ENCODE data around the gene RAB31.

The RAB31 gene

GRCh38 chr18:9756271-9756932 is 48.3 kb downstream of the RAB31 start:
- no peak for DNase-seq
- H3K27me3 ChIP-seq (ENCODE audit: insufficient read depth, low read depth, severe bottlenecking), result no peaks in the 10 kb centered on the region
- no peak overlapping the region for H3K27ac ChIP-seq
- no peaks in the 10 kb centered on the region for H3K36me3 ChIP-seq
- no peaks in the 10 kb centered on the region for H3K9me3 ChIP-seq (ENCODE audit: severe bottlenecking)
- H3K4me3 ChIP-seq (ENCODE audit: low read depth, low read length), result no peak overlapping the region
- TF ChIP-seq, protein P1, sequence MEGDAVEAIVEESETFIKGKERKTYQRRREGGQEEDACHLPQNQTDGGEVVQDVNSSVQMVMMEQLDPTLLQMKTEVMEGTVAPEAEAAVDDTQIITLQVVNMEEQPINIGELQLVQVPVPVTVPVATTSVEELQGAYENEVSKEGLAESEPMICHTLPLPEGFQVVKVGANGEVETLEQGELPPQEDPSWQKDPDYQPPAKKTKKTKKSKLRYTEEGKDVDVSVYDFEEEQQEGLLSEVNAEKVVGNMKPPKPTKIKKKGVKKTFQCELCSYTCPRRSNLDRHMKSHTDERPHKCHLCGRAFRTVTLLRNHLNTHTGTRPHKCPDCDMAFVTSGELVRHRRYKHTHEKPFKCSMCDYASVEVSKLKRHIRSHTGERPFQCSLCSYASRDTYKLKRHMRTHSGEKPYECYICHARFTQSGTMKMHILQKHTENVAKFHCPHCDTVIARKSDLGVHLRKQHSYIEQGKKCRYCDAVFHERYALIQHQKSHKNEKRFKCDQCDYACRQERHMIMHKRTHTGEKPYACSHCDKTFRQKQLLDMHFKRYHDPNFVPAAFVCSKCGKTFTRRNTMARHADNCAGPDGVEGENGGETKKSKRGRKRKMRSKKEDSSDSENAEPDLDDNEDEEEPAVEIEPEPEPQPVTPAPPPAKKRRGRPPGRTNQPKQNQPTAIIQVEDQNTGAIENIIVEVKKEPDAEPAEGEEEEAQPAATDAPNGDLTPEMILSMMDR (IDR thresholded peaks at IDR 0.05; ENCODE audit: low read depth, low read length), result no peak

DNA sequence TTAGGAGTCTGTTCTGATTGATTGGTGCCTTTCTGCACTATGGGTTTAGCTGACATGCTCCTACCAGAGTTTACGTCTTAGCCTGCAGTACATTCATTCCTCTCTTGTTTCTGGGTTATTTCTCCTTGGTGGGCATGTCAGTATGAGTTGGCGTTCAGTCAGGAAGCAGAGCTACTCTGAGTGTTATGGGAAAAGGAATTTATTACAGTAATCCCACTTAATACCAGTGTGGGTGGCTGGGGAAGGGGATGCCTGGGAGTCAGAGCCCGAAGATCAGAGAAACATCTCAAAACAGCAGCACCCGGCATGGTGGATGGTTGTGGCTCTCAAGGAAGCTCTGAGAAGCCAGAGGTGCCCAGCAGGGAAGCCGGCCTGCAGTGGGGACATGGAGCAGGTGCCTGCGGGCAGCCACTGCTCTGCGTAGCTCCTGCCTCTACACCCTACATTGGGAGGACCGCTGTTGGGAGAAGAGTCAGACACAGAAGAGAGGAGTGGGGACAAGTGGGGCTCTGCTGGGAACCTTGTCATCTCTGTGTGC is 48.9 kb downstream of the RAB31 start:
- TF ChIP-seq, protein P1 (IDR thresholded peaks at IDR 0.05; ENCODE audit: low read depth, low read length), result no peak
- Histone ChIP-seq H3K4me3 (ENCODE audit: low read depth, low read length) (no peak overlapping the region), H3K27me3 (ENCODE audit: insufficient read depth, low read depth, severe bottlenecking) (no peaks in the 10 kb centered on the region), H3K36me3 (no peaks in the 10 kb centered on the region), H3K9me3 (ENCODE audit: severe bottlenecking) (no peaks in the 10 kb centered on the region), H3K27ac (no peak overlapping the region)
- no peak for DNase-seq

DNA sequence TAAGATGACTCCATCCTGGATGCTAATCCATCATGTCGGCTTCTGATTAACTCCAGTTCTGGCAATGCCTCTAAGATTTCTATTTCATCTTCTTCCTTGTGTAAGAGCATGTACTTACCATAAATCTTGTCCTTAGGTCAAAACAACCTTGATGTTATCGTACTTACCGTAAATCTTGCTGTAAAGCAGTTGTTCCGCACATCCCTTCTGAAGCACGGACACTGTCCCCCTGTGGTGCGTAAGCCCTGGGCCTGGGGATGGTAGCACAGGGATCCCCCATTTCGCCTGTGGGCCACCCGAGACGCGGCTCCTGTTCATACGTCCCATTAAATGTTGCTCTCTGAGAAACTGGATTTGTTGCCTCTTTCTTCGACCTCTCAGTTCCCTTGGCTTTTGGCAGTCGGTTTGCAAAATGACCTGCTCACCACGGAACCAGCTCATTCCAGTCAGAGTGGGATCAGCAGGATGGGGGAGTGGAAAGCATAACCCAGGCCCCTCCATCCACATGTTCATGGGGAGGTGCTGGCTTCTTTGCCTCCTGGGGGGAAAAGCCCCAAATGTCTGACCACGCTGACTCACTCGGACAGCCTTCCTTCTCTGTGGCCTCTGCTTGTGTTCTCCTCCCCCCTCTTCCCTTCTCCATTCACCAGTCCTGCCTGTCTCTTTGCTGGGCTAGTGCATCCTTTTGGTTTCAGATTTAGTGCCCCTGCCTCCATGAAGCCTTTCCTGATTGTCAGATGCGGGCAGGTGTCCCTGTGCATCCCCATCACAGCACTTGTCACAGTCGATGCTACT is 49.9 kb downstream of the RAB31 start:
- TF ChIP-seq, protein P1 (IDR thresholded peaks at IDR 0.05; ENCODE audit: low read depth, low read length), result no peak
- no peak overlapping the region for H3K27ac ChIP-seq
- H3K36me3 ChIP-seq, result no peaks in the 10 kb centered on the region
- H3K27me3 ChIP-seq (ENCODE audit: insufficient read depth, low read depth, severe bottlenecking), result no peaks in the 10 kb centered on the region
- H3K4me3 ChIP-seq (ENCODE audit: low read depth, low read length), result no peak overlapping the region
- DNase-seq, result no peak
- no peaks in the 10 kb centered on the region for H3K9me3 ChIP-seq (ENCODE audit: severe bottlenecking)

GRCh38 chr18:9758624-9759075 is 50.5 kb downstream of the RAB31 start:
- TF ChIP-seq, protein P1 (IDR thresholded peaks at IDR 0.05; ENCODE audit: low read depth, low read length), result no peak
- Histone ChIP-seq H3K27ac (no peak overlapping the region), H3K36me3 (no peaks in the 10 kb centered on the region)

DNA sequence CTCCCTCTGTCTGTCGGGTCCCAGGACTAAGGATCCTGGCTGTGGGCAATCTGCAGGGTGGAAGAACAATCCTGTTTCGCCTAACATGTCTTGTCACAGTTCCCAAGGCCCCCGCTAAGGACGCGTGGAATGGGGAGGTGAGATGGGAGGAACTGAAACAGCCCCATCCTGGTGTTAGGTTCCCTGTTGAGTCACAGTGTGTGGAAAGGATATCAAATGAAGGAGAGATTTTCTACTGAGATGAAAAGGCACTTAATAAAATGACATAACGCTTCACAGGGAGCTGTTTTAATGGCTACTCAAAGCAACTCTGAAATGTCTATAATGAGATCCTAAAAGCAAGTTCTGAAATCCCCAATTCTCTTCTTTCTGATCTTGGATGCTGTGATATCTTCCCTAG is 52.5 kb downstream of the RAB31 start:
- Histone ChIP-seq H3K4me3 (ENCODE audit: low read depth, low read length) (no peak overlapping the region), H3K27ac (no peak overlapping the region), H3K36me3 (no peaks in the 10 kb centered on the region), H3K27me3 (ENCODE audit: insufficient read depth, low read depth, severe bottlenecking) (no peaks in the 10 kb centered on the region), H3K9me3 (ENCODE audit: severe bottlenecking) (no peaks in the 10 kb centered on the region)
- DNase-seq, result no peak
- TF ChIP-seq, protein P1 (IDR thresholded peaks at IDR 0.05; ENCODE audit: low read depth, low read length), result no peak

More at GRCh38 chr18:9758624-9759075, 50.5 kb downstream of the RAB31 start:
- Histone ChIP-seq H3K4me3 (ENCODE audit: low read depth, low read length) (no peak overlapping the region), H3K9me3 (ENCODE audit: severe bottlenecking) (no peaks in the 10 kb centered on the region), H3K27me3 (ENCODE audit: insufficient read depth, low read depth, severe bottlenecking) (no peaks in the 10 kb centered on the region)
- no peak for DNase-seq

Measured in WERI-Rb-1 (cell line).